NB4 (cell line): ENCODE results near the gene SCAMP5.

Source experiments
- MYC ChIP-seq: IDR thresholded peaks from 2 replicates; pipeline ENCODE4 v1.6.1; 2011; ENCODE audit warnings: low read depth, low read length
- POLR2A ChIP-seq: IDR thresholded peaks from 2 replicates; pipeline ENCODE4 v1.6.1; 2011; ENCODE audit warnings: mild to moderate bottlenecking; ENCODE audit not compliant: insufficient read length; ENCODE audit errors: extremely low read depth
- TF ChIP-seq, protein P1 (sequence below): IDR thresholded peaks from one replicate; pipeline ENCODE4 v1.5.1; 2012; ENCODE audit warnings: low read depth, low read length

DNA sequence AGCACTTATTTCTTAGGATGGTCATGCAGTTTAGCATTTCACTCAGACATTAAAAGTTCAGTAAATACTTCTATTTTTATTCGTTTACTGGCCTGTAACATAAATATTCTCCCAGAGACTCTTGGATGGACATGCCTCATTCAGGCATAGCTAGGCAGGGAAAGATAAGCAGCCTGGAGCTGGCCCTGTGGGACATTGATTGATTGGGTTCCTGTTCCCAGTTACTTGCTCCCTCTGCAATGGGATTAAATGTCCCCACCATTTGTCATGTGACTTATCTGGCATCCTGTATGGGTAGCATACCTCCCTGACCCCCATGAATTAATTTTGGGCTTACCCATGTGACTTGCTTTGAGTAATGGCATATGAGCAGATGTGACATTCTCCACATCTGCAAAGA is 2.7 kb upstream of the SCAMP5 start:
- TF ChIP-seq, protein P1, sequence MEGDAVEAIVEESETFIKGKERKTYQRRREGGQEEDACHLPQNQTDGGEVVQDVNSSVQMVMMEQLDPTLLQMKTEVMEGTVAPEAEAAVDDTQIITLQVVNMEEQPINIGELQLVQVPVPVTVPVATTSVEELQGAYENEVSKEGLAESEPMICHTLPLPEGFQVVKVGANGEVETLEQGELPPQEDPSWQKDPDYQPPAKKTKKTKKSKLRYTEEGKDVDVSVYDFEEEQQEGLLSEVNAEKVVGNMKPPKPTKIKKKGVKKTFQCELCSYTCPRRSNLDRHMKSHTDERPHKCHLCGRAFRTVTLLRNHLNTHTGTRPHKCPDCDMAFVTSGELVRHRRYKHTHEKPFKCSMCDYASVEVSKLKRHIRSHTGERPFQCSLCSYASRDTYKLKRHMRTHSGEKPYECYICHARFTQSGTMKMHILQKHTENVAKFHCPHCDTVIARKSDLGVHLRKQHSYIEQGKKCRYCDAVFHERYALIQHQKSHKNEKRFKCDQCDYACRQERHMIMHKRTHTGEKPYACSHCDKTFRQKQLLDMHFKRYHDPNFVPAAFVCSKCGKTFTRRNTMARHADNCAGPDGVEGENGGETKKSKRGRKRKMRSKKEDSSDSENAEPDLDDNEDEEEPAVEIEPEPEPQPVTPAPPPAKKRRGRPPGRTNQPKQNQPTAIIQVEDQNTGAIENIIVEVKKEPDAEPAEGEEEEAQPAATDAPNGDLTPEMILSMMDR, result no peak
- no peak for TF ChIP-seq MYC
- no peak for TF ChIP-seq POLR2A
